Sigmoid colon (tissue), 4 donors: Measurements from ENCODE around the gene CENPVL3.

Source experiments
- EP300 ChIP-seq, 4 donors: sonication (generic); formaldehyde crosslinking; IDR thresholded peaks; one replicate each; pipeline ENCODE4 v1.6.1; 2017; ENCODE audit warnings: antibody characterized with exemption in 4 of 4
- POLR2A ChIP-seq, 2 donors: fragments of 450-650 bp; IDR thresholded peaks; one replicate each; pipeline ENCODE4 v1.6.1; 2016; ENCODE audit warnings: antibody characterized with exemption in 2 of 2, mild to moderate bottlenecking in 2 of 2, moderate library complexity in 2 of 2
- POLR2AphosphoS5 ChIP-seq, 4 donors: sonication (generic); formaldehyde crosslinking; IDR thresholded peaks; one replicate each; pipeline ENCODE4 v1.6.1; 2017; ENCODE audit warnings: antibody characterized with exemption in 4 of 4
- TF ChIP-seq, protein P1 (sequence below), 4 experiments: fragments of 450-650 bp in 3 of 4; fragments of 200-600 bp in 1 of 4; IDR thresholded peaks; one replicate each; pipeline ENCODE4 v1.5.1; 2016 to 2019; ENCODE audit warnings: antibody characterized with exemption in 4 of 4, mild to moderate bottlenecking in 3 of 4, moderate library complexity in 2 of 4

DNA sequence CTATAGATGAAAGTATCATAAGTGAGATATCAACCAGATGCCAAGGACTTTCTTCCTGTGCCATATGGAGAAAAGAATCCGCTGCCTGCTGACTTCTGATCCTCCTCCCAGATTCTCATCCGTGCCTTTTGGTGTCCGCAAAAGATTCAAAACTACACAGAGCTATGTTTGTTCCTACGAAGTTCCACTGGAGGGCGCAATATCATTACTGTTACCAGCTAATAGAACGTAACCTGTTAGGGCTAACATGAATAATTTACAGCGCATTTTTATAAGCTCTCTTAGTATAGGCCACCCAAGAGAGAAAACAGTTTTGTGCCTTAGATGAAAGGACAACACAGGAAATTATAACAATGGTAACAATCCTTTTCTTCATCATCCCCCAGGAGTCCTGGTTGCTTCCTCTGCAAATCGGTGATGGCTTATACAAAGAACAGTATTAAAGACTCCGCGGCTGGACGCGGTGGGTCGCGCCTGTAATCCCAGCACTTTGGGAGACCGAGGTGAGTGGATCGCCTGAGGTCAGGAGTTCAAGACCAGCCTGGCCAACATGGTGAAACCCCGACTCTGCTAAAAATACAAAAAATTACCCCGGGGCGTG is 22.8 kb upstream of the CENPVL3 start:
- TF ChIP-seq, protein P1, sequence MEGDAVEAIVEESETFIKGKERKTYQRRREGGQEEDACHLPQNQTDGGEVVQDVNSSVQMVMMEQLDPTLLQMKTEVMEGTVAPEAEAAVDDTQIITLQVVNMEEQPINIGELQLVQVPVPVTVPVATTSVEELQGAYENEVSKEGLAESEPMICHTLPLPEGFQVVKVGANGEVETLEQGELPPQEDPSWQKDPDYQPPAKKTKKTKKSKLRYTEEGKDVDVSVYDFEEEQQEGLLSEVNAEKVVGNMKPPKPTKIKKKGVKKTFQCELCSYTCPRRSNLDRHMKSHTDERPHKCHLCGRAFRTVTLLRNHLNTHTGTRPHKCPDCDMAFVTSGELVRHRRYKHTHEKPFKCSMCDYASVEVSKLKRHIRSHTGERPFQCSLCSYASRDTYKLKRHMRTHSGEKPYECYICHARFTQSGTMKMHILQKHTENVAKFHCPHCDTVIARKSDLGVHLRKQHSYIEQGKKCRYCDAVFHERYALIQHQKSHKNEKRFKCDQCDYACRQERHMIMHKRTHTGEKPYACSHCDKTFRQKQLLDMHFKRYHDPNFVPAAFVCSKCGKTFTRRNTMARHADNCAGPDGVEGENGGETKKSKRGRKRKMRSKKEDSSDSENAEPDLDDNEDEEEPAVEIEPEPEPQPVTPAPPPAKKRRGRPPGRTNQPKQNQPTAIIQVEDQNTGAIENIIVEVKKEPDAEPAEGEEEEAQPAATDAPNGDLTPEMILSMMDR (IDR thresholded peaks at IDR 0.05), result peak in 1 of 4 experiments; percentile 27
- TF ChIP-seq POLR2A (IDR thresholded peaks at IDR 0.05) (no peak), POLR2AphosphoS5 (IDR thresholded peaks at IDR 0.05) (no peak), EP300 (IDR thresholded peaks at IDR 0.05) (no peak)
